Thymus (tissue), 11 donors: ENCODE results near the gene TRMT13. TPM values are rescaled to one million over a fixed set of nuclear protein-coding genes. Genes with fewer than 3 reads are reported as not detected.
"Not testable (repeated sequence)": the region's sequence is repeated elsewhere in the genome, so short reads cannot be mapped to it uniquely, and the experiment has no call there.

Experiments used
- DNase-seq, 9 donors: peaks; one replicate each; pipeline ENCODE4 v3.0.0-alpha.2; 2013; ENCODE audit warnings: low spot score in 9 of 9, low read depth in 6 of 9, missing footprints in 1 of 9
- H3K27ac ChIP-seq, 2 donors: one replicate each; pipeline ENCODE4 v1.5.1; 2013; ENCODE audit warnings: control low read depth in 1 of 2, low read depth in 1 of 2, low read length in 1 of 2, mild to moderate bottlenecking in 1 of 2, moderate library complexity in 1 of 2
- H3K27me3 ChIP-seq, 2 donors: one replicate each; pipeline ENCODE4 v1.5.1; 2013; ENCODE audit warnings: low read length in 1 of 2; ENCODE audit not compliant: control insufficient read depth in 2 of 2, insufficient read depth in 1 of 2
- H3K36me3 ChIP-seq, 2 donors: one replicate each; pipeline ENCODE4 v1.5.1; 2013; ENCODE audit warnings: low read length in 1 of 2, mild to moderate bottlenecking in 1 of 2, moderate library complexity in 1 of 2; ENCODE audit not compliant: control insufficient read depth in 2 of 2, insufficient read depth in 2 of 2
- H3K4me1 ChIP-seq, 2 donors: one replicate each; pipeline ENCODE4 v1.5.1; 2013; ENCODE audit warnings: low read length in 2 of 2; ENCODE audit not compliant: control insufficient read depth in 2 of 2, insufficient read depth in 2 of 2
- H3K4me3 ChIP-seq, 2 donors: one replicate each; pipeline ENCODE4 v1.5.1; 2013; ENCODE audit warnings: low read length in 2 of 2, control low read depth in 1 of 2, mild to moderate bottlenecking in 1 of 2
- H3K9me3 ChIP-seq, 2 donors: one replicate each; pipeline ENCODE4 v1.5.1; 2013; ENCODE audit warnings: low read length in 1 of 2, mild to moderate bottlenecking in 1 of 2; ENCODE audit not compliant: control insufficient read depth in 2 of 2, insufficient read depth in 1 of 2
- WGBS: extraction: QIAGEN DNeasy Blood & Tissue Kit; methylation state at CpG from one replicate; pipeline ENCODE4 v1.1.7; 2013; 5-methylcytosine and 5-hydroxymethylcytosine counted together
- polyA plus RNA-seq: library from polyadenylated mRNA; stranded (reverse); fragments of 200-250 nt; gene quantifications from one replicate; pipeline ENCODE4 v1.2.3, GENCODE V29; 2013
- total RNA-seq: library from RNA; stranded (reverse); fragments of 120-200 nt; gene quantifications from one replicate; pipeline ENCODE4 v1.2.4, GENCODE V29; 2013
- donor health status: healthy.

TRMT13 gene
- total and polyA plus RNA-seq, 2 donors = 15.8 to 24.7 TPM

DNA sequence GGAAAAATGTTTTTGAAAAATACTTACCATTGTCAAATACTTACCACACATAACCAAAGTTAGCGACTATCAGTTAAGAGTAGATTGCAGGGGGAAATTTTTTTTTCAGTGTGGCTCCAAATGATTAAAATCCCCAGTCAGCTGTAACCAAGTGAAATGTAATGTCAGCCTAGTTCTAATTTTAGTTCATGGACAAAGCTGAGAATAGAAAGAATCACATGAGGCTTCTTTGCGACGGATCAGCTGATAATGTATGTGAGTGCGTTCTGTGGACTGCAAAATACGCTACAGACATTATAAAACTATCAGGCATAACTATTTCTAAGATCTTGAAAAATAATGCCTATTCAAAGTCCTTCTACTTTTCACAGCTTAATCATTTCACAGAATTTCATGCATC is 45.1 kb downstream of the TRMT13 start, which contains the start of gene LRRC39:
Gene LRRC39 (minus strand): TSS at position 166 of the 400 bp plus-strand sequence. CDS start 9,740 bp downstream, outside the sequence.
- H3K4me1 ChIP-seq = no peaks in the 10 kb centered on the region
- WGBS = 77% methylated on average over 5 of the region's 5 CpGs
- no peak for DNase-seq
- H3K36me3 ChIP-seq = no peaks in the 10 kb centered on the region
- no peaks in the 10 kb centered on the region for H3K9me3 ChIP-seq
- no peak within 1 kb of the TSS for H3K4me3 ChIP-seq
- no peaks in the 10 kb centered on the region for H3K27me3 ChIP-seq
- H3K27ac ChIP-seq = no peak within 1 kb of the TSS

DNA sequence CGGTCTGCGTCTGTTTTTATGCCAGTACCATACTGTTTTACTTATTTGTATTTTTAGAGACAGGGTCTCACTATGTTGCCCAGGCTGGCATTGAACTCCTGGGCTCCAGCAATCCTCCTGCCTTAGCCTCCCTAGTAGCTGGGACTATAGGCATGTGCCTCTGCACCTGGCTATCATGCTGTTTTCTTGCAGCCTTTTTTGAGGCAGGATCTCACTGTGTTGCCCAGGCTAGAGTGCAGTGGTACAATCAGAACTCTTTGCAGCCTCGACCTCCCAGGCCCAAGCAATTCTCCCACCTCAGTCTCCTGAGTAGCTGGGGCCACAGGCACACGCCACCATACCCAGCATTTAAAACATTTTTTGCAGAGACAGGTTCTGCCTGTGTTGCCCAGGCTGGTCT is 50.4 kb downstream of the TRMT13 start:
- no peak for DNase-seq
- Histone ChIP-seq H3K27ac (no peak overlapping the region), H3K27me3 (no peaks in the 10 kb centered on the region), H3K9me3 (no peaks in the 10 kb centered on the region), H3K4me1 (no peaks in the 10 kb centered on the region), H3K36me3 (no peaks in the 10 kb centered on the region), H3K4me3 (no peak overlapping the region)
- WGBS = over 99% methylated on average over 4 of the region's 4 CpGs

DNA sequence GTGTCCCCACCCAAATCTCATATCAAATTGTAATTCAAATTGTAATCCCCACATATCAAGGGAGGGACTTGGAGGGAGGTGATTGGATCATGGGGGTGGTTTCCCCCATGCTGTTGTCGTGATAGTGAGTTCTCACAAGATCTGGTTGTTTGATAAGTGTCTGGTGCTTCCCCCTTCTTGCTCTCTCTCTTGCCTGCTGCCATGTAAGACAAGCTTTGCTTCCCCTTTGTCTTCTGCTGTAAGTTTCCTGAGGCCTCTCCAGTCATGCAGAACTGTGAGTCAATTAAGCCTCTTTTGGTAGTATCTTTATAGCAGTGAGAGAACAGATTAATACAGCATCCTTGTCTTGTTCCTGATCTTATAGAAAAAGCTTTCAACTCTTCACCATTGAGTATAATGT is 51.6 kb downstream of the TRMT13 start:
- Histone ChIP-seq H3K36me3 (no peaks in the 10 kb centered on the region), H3K9me3 (no peaks in the 10 kb centered on the region), H3K27me3 (no peaks in the 10 kb centered on the region), H3K4me3 (no peak overlapping the region), H3K4me1 (no peaks in the 10 kb centered on the region), H3K27ac (no peak overlapping the region)
- 33% methylated on average over 1 of the region's 1 CpG for WGBS
- no peak for DNase-seq

DNA sequence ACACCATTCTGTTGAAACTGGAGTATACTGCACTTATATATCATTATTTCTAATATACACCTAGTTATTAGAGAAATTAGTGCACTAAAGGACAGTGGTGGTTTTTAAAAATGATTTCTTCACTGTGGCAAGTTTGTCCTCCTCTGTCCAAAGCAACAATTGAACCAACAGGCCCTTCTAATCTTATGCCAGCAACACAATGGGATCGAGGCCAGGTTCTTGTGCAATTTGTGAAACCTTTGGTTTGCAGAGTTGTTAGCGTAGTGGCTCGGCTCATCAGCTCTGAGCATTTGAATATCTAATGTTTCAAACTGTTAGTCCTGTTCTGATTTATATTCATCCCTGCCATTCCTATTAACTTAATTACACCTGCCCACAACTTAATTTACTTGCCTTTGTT is 54.9 kb downstream of the TRMT13 start:
- Histone ChIP-seq H3K4me1 (no peaks in the 10 kb centered on the region), H3K9me3 (no peaks in the 10 kb centered on the region), H3K27ac (no peak overlapping the region), H3K4me3 (no peak overlapping the region), H3K36me3 (no peaks in the 10 kb centered on the region), H3K27me3 (no peaks in the 10 kb centered on the region)
- WGBS = 93% methylated on average over 3 of the region's 3 CpGs
- no peak for DNase-seq

DNA sequence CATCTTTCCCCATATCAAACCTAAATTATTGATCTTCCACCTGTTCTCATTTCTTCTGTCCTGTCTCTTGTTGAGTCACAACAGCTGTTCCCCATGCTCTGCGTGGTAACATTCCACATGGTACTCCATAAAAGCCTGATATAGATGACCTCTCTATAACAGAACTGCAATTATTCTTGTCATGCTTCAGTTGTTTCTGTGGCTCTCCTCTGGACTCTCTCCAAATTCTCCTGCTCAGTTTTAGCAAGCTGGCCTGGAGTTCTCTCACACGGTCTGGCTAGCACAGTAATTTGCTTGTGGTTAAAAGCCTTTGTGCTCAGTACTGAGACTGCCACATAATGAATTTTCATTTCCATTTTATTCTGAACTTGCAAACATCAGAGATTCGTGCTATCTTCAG is 55.7 kb downstream of the TRMT13 start:
- 90% methylated on average over 3 of the region's 3 CpGs for WGBS
- H3K36me3 ChIP-seq = no peaks in the 10 kb centered on the region
- no peak for DNase-seq
- no peaks in the 10 kb centered on the region for H3K27me3 ChIP-seq
- no peaks in the 10 kb centered on the region for H3K9me3 ChIP-seq
- H3K4me3 ChIP-seq = no peak overlapping the region
- H3K27ac ChIP-seq = no peak overlapping the region
- no peaks in the 10 kb centered on the region for H3K4me1 ChIP-seq

DNA sequence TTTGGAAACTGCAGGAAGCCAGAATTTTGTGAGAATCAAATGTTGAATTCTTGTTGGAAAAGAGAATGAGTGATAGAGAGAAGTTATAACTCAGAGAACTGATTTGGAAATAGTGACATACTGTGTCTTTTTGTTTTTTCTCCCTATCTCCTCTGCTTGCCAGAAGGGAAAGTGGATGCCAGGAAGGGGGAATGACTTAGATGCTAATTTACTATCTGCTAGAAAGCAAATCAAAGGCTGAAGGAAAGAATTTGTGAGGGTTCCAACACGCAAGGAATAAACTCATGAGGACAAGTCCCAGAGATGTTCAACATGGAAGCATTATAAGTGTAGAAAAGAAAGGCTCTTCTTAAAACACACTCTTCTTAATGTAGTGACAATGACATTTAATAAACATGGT is 65.6 kb downstream of the TRMT13 start:
- Histone ChIP-seq H3K27ac (no peak overlapping the region), H3K36me3 (peaks cover 8 to 18% of the 10 kb centered on the region in 2 donors), H3K4me1 (no peaks in the 10 kb centered on the region), H3K4me3 (no peak overlapping the region), H3K9me3 (no peaks in the 10 kb centered on the region), H3K27me3 (no peaks in the 10 kb centered on the region)
- no peak for DNase-seq
- WGBS = 100% methylated on average over 1 of the region's 1 CpG

DNA sequence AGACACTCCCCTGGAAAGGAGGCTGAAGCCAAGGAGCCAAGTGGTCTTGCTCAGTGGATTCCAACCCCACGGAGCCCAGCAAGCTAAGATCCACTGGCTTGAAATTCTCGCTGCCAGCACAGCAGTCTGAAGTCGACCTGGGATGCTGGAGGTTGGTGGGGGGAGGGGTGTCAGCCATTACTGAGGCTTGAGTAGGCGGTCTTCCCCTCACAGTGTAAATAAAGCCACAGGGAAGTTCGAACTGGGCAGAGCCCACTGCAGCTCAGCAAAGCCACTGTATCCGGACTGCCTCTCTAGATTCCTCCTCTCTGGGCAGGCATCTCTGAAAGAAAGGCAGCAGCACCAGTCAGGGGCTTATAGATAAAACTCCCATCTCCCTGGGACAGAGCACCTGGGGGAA is 67.1 kb downstream of the TRMT13 start:
- H3K9me3 ChIP-seq, DNase-seq, H3K27ac ChIP-seq, H3K27me3 ChIP-seq, H3K4me3 ChIP-seq, H3K4me1 ChIP-seq: not testable (repeated sequence)
- 87% methylated on average over 6 of the region's 6 CpGs for WGBS
- H3K36me3 ChIP-seq = peaks cover 8 to 15% of the 10 kb centered on the region in 2 donors

Other genes with a start within 250 kb of the TRMT13 start
- 28.2 TPM for gene SLC35A3, start 163.2 kb upstream of the TRMT13 start, total RNA-seq
- gene SLC35A3, start 163.2 kb upstream of the TRMT13 start, polyA plus RNA-seq = 25.9 TPM
- 7.4 TPM for gene SASS6, start 233 bp upstream of the TRMT13 start, total RNA-seq
- 4.9 TPM for gene SASS6, start 233 bp upstream of the TRMT13 start, polyA plus RNA-seq
- gene LRRC39, start 45.1 kb downstream of the TRMT13 start, total RNA-seq = 1.7 TPM
- 6.7 TPM for gene LRRC39, start 45.1 kb downstream of the TRMT13 start, polyA plus RNA-seq
- 6.8 TPM for gene DBT, start 116.7 kb downstream of the TRMT13 start, total RNA-seq
- gene DBT, start 116.7 kb downstream of the TRMT13 start, polyA plus RNA-seq = 4.5 TPM
- gene RTCA, start 133.1 kb downstream of the TRMT13 start, total RNA-seq = 29.5 TPM
- 35.3 TPM for gene RTCA, start 133.1 kb downstream of the TRMT13 start, polyA plus RNA-seq
- gene CDC14A, start 219.3 kb downstream of the TRMT13 start, total RNA-seq = 8.3 TPM
- gene CDC14A, start 219.3 kb downstream of the TRMT13 start, polyA plus RNA-seq = 9.8 TPM